VCaP (cell line): Measurements from ENCODE around the gene ZFAND3.

ENCODE experiments used
- H3K27ac ChIP-seq: fragments of 450-650 bp; 2 replicates; pipeline ENCODE4 v1.5.1; 2017
- TF ChIP-seq, protein P1 (sequence below): fragments of 450-650 bp; conservative IDR thresholded peaks from 2 replicates; pipeline ENCODE4 v1.5.1; 2017; ENCODE audit warnings: mild to moderate bottlenecking, moderate library complexity

The ZFAND3 gene

DNA sequence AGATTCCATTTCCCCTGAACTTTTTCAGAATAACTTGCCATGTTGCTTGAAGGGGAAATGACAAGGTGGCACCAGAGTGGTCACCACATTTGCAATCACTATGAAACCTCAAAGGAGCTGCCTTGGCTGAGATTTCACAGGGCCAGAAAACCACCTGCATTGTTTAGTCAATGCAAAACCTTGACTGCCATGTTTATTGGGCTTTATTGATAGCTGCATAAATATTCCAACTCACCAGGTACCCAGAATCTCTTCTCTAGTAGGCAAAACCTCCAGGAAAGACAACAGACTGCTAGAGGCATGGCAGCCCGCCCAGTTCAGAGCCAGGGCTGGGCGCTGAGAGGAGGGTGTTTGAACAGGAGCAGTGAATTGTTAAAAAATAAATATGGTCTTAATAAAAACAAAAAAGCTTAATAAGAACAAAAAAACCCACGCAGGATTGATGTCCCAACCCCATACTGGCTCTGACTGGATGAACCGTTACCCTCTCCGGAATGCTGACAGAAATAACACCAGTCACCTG lies 375.6 kb downstream of the ZFAND3 start:
- TF ChIP-seq, protein P1, sequence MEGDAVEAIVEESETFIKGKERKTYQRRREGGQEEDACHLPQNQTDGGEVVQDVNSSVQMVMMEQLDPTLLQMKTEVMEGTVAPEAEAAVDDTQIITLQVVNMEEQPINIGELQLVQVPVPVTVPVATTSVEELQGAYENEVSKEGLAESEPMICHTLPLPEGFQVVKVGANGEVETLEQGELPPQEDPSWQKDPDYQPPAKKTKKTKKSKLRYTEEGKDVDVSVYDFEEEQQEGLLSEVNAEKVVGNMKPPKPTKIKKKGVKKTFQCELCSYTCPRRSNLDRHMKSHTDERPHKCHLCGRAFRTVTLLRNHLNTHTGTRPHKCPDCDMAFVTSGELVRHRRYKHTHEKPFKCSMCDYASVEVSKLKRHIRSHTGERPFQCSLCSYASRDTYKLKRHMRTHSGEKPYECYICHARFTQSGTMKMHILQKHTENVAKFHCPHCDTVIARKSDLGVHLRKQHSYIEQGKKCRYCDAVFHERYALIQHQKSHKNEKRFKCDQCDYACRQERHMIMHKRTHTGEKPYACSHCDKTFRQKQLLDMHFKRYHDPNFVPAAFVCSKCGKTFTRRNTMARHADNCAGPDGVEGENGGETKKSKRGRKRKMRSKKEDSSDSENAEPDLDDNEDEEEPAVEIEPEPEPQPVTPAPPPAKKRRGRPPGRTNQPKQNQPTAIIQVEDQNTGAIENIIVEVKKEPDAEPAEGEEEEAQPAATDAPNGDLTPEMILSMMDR, result no peak
- H3K27ac ChIP-seq, result peak overlapping the region; percentile 41; the same call in 1 of the 2 replicates

DNA sequence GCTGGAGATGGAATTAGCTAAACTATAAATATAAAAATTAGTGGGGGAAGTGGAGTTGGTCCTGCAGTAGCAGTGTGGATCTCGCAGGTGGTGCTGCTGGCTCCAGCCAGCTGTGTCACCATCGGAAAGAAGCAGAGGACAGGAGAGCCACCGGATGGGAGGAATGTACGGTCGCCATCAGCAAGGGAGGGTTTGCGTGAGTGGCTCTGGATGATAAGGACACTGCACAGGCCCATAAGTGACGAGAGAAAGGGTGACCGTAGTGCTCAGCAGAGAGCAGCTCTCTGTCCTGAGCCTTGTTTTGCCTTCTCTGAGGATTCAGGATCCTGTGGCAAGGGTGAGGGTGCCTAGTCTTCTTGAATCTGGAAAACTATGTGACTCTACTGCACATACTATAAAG lies 378.7 kb downstream of the ZFAND3 start:
- no peak overlapping the region for H3K27ac ChIP-seq
- TF ChIP-seq, protein P1, result no peak
